GM19397 (cell line): Measurements from ENCODE around the gene RPF1.
"Not testable (repeated sequence)": the region's sequence is repeated elsewhere in the genome, so short reads cannot be mapped to it uniquely, and the experiment has no call there.

Source experiments
- ATAC-seq: cut with Tn5 transposase; IDR thresholded peaks from one replicate; pipeline ENCODE4 v1.9.1; 2021; ENCODE audit warnings: mild to moderate bottlenecking, moderate library complexity; ENCODE audit not compliant: unreplicated experiment

RPF1 gene

DNA sequence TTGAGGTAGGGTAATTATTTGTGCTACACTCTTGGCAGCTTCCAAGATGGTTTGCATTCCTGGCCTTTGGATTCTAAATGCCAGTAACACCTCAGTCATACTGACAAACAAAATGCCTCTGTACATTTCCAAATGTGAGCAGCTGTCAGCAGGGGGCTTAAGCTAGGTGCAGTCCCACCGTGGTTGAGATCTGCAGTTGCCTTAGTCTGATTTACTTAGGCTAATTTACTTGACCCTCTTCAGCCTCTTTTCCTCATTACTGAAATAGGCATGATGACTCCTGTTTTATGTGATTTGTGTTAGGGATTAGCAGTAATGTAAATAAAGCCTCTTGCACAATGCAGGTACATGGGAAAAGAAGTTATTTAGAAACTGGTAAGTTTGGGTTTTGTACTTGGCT is 13.7 kb downstream of the RPF1 start:
- ATAC-seq: no peak

DNA sequence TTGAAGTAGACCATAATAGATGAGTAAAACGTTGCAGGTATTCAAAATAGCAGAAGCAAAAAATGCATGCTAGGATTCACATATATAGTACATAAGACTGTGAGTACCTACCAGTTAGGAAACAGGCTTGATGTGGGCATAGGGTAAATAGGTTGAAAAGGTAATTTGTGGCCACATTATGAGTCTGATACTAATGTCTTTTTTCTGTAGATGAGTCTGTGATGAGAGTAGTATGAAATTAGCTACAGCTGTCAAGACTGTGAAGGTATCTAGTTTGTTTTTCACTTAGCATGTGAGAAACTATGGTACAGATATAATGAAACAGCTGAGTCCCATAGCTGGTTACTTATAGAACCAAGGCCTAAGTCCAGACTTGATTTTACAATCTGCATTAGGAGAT is 14.7 kb downstream of the RPF1 start:
- no peak for ATAC-seq

DNA sequence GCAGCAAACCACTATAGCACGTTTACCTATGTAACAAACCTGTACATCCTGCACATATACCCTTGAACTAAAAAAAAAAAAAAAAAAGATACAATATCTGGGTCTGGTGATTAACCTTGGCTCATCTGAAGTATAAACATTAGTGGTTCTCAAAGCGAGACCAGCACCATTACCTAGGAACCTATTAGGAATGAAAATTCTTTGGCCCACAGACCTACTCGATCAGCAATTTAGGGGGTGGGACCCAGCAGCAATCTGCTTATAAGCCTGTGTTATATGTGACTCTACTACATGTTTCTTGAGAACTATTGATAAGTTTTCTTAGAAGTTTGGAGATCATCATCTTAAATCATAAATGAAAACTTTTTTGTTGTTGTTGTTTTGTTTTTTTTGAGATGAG is 17.4 kb downstream of the RPF1 start:
- no peak for ATAC-seq

DNA sequence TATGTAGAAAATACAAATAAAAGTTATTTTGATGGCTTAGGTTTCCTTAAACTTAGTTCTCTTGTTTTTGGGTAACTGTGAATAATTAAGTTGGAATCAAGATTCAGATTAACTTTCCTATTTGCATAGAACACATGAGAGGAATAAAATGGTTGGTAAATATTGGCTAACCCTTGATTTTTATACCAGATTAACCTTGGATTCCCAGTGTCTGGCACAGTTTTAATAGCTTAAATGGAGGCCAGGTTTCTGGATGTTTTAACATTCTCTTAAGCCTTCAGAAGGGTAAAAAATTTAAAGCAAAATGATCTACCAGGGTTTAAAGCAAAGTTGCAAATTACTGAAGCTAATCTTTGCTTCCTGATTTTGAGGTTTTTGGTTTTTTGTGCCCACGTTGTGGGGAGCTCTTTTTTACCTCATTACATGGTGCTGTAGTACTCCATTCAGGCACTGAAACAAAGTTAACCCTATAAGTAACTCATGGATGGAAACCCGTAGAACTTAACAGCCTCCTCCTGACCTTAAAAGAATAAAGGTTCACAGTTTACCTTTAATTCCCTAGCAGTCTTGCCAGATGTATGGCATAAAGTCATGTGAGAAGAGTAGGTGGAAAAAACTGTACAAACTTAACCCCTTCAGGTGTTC is 18.7 kb downstream of the RPF1 start:
- no peak for ATAC-seq

DNA sequence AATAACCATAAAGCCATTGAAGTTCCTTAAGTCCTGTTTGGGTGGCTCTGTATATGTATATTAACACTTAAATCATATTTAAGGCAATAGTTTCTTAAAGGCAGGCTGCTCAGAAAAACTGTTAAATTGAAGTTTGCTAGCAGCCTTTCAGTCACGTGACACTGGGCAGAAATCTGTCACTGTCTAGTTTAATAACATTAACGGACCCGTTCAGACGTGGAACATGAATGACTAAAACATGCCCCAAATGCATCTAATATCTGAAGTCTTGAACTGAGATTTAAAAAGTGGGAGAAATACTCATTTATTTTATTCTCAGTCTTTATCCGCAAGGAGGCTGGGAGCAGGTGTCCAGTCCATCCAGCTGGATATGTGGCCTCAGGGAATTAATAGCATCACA is 23.9 kb downstream of the RPF1 start:
- no peak for ATAC-seq

DNA sequence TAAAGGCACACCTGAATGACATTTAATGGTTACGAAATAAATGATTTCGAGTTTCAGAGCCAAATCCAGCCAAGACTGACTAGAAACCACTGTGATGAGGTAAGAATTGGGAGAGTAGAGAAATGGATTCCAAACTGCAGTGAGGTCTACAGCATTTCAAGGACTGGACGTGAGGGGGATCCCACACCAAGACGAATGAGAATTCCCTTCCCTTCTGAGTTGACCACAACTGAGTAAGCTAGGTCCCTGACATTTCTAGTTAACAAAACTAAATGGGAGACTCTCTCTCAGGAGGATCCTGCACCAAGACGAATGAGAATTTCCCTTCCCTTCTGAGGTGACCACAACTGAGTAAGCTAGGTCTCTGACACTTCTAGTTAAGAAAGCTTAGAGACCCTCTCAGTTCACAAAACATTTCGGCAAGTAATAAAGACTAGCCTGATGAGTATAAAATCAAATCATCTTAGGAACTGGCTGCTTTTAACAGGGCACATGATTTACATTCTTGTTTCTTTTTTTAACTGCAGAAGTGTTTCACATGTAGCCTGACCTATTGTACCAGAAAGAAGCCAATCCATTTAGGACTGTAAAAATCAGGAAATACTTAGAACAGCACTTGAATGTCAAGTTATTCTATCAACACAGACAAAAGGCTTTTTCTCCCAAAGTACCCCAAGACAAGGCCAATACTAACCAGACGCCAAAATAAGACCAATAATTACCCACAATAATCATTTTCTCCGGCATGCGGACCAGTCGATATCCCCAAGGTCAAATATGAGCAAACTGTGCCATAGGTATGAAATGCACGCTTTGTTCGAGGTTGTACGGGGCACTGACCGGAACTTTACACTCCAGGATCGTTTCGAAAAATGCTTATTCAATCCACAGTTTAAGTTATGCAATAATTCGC is 25.8 kb downstream of the RPF1 start:
- ATAC-seq: no peak

DNA sequence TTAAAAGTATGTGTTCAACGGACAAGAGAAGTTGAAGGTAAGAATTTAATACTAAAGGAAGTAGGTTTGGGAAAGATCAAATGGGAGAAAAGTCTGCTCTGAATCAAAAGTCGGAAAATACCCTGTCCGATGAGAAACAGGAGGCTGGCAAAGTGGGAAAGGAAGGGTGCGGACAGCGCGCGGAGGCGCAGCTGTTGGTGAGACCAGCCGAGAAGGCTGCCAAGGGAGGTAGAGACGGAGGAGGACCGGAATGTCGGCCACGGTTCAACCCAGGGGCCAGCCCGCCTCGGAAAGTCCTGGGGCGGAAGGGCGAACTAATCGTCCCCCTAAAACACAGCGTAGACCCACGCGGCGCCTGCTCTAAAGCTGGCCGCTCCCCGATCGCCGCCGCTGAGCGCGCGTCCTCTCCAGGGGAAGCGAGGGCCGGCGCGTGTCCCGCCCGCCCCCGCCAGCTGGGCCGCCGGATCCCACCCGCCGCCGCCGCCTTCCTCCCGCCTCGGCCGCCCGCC is 26.5 kb downstream of the RPF1 start:
- peak; percentile 39 for ATAC-seq

DNA sequence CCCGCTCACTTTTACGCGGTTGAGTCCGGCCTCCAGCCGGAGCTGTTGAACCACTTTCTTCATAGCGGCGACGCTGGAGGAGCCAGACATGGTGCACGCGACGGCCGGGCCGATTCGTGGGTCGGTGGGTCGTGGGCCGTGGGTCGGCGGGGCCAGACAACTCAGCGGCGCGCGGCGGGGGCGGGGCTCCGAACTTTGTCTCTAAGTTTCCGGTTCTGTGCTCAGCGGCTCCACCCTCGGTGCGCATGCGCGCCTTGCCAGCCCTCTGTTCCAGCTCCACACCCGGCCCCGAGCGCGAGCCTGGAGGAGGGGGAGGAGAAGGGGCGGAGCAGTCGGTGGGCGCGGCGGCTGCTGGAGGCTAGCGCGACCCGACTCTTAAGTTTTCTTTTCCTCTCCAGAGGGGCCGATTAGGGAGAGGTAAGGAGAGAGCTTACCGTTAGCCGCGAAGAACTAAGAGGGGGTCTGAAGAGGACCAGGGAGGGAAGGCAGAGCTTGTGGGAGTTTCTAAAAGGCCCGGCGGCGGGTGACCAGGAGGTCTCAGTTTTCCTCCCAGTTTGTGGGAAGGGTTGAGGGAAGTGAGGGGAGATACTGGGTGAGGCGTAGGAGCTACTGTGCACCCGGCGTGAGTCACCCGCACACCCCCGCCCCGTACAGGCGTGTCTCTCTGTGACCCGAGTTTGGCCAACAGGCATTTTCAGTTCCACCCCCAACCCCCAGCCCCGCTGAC is 27.1 kb downstream of the RPF1 start, which contains the start of the genes GNG5 and SPATA1:
Gene GNG5, minus strand, starts transcription at position 580 of the 727 bp plus-strand sequence. Its CDS starts 490 bp downstream, at position 90.
Gene SPATA1, plus strand, starts transcription at position 385 of the 727 bp plus-strand sequence. CDS start 9,974 bp downstream, outside the sequence.
- peak; percentile 85 for ATAC-seq

DNA sequence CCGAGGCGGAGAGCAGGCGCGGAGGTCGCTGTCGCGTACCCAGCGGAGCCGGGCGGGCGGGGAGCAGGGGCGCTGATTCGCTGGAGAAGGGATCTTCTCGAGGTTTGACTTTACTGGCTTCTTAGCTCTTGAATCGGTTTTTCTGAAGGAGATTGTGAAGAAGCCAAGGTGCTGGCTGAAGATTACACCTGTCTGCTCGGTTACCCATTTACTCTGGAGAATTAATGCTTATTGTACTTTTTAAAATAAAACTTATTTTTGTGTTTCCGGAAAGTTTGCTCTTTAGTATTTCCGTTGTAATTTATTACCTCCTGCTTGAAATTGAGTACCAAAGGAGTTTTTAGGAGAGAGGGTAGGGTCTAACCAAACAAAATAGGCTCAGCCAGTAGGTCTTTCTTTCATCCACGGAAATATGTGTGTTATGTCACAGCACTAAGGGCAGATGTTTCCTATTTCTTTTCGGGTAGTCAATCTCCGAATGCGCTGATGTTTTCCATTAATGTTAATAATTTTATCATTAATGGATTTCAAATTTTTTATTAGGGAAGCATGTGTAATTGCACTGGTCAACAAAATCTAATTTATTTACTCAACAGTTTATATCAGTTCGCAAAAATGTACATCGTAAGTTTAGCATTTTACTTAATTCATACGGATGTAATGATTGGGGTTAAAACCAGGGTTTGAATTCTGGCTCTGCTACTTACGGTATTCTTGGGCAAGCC is 27.8 kb downstream of the RPF1 start:
- ATAC-seq: no peak

DNA sequence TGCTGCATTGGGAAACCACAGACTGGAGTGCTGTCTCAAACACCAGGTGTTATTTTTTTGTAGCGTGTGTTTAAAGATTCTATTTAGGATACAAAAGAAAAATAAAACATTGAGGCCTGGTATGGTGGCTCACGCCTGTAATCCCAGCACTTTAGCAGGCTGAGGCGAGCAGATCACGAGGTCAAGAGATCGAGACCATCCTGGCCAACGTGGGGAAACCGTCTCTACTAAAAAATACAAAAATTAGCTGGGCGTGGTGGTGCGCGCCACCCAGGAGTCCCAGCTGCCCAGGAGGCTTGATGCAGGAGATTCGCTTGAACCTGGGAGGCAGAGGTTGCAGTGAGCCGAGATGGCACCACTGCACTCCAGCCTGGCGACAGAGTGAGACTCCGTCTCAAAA is 28.8 kb downstream of the RPF1 start:
- ATAC-seq: not testable (repeated sequence)

DNA sequence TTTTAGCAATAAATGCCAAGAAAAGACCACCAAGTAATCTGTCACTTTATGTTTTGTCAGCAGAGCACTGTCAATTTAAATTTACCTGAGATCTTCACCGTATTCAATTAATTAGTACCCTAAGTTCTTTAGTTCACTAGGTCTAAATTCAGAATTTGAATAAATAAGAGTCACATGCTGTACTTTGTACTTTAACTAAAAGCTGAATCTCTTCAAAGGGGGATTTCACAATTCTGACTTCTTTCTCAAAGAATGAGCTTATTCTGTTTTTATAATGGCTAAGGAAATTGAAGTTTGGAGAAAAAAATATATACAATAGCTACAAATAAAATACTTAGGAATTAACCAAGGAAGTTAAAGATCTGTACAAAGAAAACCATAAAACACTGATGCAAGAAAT is 29.4 kb downstream of the RPF1 start:
- no peak for ATAC-seq

DNA sequence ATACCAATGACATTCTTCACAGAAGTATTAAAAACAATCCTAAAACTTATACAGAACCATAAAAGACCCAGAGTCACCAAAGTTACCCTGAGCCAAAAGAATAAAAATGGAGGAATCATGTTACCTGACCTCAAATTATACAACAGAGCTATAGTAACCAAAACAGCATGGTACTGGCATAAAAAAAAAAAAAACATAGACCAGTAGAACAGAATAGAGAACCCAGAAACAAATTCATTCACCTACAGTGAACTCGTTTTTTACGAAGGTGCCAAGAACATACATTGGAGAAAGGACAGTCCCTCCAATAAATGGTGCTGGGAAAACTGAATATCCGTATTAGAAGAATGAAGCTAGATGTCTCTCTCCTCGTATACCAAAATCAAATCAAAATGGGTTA is 30.0 kb downstream of the RPF1 start:
- no peak for ATAC-seq

DNA sequence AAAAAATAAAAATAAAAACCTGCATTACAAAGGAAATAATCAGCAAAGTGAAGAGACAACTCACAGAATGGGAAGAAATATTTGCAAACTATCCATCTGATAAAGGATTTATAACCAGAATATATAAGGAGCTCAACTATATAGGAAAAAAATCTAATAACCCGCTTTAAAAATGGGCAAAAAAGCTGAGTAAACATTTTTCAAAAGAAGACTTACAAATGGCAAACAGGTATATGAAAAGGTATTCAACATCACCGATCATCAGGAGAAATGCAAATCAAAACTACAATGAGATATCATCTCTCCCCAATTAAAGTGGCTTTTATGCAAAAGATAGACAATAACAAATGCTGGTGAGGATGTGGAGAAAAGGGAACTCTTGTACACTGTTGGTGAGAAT is 31.1 kb downstream of the RPF1 start:
- ATAC-seq: no peak

DNA sequence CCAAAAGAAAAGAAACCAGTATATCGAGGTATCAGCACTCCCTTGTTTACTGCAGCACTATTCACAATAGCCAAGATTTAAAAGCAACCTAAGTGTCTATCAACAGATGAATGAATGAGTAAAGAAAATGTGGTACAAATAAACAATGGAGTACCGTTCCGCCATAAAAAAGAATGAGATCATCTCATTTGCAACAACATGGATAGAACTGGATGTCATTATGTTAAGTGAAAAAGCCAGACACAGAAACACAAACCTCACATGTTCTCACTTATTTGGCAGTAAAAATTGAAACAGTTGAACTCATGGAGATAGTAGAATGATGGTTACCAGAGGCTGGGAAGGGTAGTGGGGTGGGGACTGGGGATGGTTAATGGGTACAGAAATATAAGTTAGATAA is 31.6 kb downstream of the RPF1 start:
- no peak for ATAC-seq

DNA sequence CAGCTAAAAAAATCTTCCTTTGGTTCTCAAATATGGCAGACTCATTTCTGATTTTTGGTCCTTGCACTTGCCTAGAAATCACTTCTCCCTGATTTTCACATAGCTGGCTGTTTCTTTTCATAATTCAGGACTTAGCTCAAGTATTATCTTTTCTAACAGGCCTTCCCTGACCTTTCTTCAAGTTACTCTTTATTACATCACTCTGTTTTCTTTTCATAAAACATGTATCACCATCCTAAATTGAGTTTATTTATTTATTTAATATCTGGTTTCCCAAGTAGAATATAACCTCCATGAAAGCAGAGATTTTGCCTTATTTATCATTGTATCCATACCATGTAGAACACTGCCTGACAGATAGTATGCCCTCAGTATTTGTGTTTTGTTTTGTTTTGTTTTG is 45.5 kb downstream of the RPF1 start:
- no peak for ATAC-seq

DNA sequence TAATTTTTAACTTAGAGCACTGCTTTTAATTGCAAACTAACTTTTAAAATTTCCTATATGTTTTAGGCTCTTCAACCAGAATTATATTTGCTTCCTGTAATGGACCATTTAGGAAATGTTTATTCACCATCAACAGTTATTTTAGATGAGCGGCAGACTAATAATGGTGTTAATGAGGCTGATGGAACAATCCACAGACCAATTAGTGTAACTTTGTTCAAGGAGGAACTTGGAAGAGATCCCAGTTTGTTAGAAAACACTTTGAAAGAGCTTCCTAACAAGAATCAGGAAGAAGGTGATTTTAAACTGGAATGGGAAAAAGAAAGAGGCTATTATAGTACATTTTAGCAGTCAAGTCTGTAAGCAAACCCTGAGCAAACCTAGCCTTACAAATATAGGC is 46.7 kb downstream of the RPF1 start:
- ATAC-seq: no peak

DNA sequence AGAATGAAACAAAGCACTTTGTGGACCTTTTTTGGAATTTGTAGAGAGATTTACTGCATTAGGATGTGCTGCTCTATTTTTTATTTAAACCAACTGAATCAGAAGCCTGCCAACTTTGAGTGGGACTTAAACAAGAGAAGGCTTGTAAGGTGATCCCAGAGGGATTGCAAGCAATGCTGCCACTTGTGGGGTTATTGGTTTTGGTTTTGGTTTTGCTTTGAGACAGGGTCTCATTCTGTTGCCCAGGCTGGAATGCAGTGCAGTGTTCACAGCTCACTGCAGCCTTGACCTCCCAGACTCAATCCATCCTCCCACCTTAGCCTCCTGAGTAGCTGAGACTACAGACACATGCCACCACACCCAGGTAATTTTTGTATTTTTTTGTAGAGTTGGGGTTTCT is 59.5 kb downstream of the RPF1 start:
- ATAC-seq: no peak

DNA sequence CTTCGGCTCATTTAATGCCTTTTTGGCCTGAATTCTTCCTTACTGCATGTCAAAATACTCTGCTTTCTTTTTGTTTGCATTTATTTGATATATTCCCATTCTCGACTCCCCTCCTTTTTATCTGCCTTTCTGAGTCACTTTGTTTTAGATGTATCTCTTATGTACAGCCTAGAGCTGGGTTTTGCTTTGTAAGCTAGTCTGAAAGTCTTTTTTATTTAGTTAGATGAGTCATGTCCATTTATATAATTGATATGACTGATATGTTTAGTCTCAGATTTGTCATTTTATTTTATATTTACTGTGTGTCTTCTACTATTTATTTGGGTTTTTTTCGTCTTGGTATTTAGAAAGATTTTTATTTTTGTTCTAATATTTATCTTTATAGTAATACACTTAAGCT is 60.9 kb downstream of the RPF1 start:
- no peak for ATAC-seq

DNA sequence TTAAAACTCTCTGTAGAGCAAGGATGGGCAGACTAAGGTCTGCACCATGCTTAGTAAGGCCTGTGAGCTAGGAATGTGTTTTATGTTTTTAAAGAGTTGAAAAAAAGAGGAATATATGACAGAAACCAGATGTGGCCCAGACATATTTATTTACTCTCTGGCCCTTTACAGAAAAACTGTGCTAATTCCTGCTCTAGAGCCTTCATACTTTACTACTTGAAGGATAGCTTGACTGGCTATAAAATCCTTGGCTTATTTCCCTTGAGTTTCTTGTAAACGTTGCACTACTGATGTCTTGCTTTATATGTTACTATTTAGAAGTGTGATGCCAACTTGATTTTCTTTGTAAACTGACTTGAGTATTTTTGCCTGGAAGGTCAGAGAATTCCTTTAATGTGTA is 61.7 kb downstream of the RPF1 start:
- ATAC-seq: no peak

DNA sequence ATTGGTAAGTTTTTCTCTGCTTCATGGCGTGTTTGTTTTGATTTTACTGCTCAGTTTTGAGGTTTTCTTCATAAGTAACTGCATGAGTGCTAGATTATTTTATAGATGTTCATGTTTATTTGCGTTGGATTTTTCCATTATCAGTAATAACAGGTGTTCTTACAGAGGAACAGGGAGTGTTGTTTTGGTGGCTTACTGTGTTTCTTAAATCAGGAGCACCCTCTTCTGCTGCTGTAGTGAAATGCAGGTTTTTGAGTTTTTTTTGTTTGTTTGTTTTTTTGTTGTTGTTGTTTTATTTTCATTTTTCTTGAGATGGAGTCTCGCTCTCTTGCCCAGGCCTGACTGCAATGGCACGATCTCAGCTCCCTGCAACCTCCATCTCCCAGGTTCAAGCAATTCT is 62.6 kb downstream of the RPF1 start:
- no peak for ATAC-seq
